ENCODE measurements around the gene EIF5. TPM values are rescaled to one million over a fixed set of nuclear protein-coding genes. Genes with fewer than 3 reads are reported as not detected.

Gene EIF5
- total RNA-seq, 1 donor from 2014 or later = 228 TPM

DNA sequence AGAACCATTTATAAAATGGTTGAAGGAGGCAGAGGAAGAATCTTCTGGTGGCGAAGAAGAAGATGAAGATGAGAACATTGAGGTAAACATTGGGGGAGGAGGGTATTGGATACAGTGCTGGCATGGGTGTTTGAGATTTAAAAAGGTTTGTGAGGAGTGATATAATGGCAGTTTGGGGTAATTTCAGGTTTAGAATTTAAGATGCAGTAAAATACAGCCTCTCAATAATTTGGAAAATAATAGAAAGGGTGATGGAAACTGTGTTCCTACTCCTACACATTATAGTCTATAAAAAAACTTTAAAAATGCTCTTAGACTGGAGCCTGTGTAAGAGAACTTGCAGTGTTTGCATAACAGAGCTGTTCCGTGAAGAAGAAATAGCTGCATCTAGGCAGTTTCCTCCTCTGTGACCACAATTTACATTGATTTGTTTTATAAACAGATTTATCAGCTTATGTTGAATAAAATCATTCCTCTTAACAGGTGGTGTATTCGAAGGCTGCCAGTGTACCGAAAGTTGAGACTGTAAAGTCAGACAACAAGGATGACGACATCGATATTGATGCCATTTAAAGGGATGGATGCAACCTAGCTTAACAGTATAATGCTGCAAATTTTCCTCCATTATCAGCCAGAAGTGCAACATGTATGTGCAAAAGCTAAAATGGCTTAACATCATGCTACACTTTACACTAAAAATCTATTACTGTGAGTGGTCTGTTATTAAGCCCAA is 6.6 kb downstream of the EIF5 start:
- H3K36me3 Mint-ChIP-seq (ENCODE audit: low read depth, unreplicated experiment) = peaks cover 75% of the 10 kb centered on the region
- H3K27me3 Mint-ChIP-seq (ENCODE audit: unreplicated experiment) = peaks cover 6% of the 10 kb centered on the region
- TF ChIP-seq CTCF (IDR thresholded peaks at IDR 0.05; ENCODE audit: unreplicated experiment) = no peak
- no peak for DNase-seq (ENCODE audit: low spot score)
- no peak overlapping the region for H3K27ac Mint-ChIP-seq (ENCODE audit: unreplicated experiment)
- H3K9me3 Mint-ChIP-seq (ENCODE audit: unreplicated experiment) = no peaks in the 10 kb centered on the region
- H3K4me3 Mint-ChIP-seq (ENCODE audit: unreplicated experiment) = peak overlapping the region; percentile 9
- H3K4me1 Mint-ChIP-seq (ENCODE audit: unreplicated experiment) = peaks cover 22% of the 10 kb centered on the region

DNA sequence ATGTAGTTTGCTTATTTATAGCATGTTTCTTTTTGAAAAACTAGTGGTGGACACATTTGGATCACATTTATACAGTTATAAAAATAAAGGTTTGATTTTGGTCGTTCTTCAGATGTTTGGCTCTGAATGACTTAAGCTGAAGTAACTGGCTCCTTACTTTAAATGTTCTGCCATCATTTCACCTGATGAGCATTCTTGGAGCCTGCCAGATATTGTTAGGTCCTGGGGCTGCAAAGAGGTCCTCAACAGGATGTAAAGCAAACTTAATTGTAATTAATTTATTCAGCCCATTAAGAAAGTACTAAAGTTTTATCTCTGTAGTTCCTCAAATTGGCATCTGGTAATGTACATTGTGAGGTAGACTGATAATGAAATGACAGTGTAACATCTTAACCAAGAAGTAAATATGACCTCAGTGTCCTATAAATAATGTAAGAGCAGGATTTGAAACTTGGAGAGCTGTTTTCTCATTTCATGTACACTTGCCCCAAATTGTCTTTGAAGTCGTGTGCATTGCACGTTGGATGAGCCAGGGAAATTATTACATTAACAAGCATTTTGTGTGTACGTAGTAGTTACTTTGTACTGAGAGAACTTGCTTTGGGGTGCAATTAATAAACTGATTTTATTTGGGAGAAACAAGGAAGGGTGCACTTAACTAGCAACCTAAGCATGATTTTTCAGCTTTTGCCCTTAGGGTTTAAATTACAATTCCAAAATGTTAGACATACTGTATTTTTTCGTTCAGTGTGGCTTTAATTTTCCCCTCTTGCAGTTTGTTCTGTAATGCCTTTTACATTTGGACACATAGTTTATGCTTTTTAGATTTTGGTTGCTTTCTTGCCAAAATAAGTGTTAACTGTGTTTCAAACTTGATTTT is 7.5 kb downstream of the EIF5 start:
- H3K27ac Mint-ChIP-seq (ENCODE audit: unreplicated experiment) = peak overlapping the region; percentile 57
- no peak for TF ChIP-seq CTCF (IDR thresholded peaks at IDR 0.05; ENCODE audit: unreplicated experiment)
- no peaks in the 10 kb centered on the region for H3K9me3 Mint-ChIP-seq (ENCODE audit: unreplicated experiment)
- no peaks in the 10 kb centered on the region for H3K27me3 Mint-ChIP-seq (ENCODE audit: unreplicated experiment)
- DNase-seq (ENCODE audit: low spot score) = no peak
- peaks cover 15% of the 10 kb centered on the region for H3K4me1 Mint-ChIP-seq (ENCODE audit: unreplicated experiment)
- peak overlapping the region; percentile 50 for H3K4me3 Mint-ChIP-seq (ENCODE audit: unreplicated experiment)
- H3K36me3 Mint-ChIP-seq (ENCODE audit: low read depth, unreplicated experiment) = peaks cover 69% of the 10 kb centered on the region

DNA sequence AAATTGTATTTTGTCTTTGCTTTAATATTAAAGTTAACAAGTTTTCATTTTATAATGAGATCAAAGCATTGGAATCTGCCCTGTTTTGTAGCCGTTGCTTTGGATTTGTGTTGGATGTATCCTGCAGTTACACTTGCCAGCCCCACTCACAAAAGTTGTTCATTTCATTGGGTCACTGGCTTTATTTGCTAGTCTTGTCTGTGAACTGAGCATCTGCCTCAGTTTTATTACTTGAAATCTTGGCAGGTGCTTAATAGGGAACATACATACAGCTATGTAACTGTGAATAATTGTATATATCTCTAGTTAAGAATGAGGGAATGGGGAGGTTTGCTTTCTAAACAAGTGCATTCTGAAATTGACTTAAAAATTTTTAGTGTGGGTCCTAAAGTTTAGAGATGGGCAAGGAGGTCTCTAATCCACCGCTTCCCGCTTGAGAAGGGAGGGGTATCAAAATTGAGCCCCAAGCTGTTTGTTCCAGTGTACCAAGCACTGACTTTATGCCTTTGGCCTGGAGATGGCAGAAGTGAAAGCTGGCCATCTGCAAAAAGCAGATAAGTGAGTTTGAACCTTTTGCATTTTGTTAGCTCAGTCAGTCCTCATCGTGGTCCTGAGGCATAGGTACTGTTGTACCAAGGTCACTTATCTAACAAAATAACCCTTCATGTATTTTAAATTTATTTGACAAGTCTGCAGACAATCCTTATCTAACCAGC is 9.3 kb downstream of the EIF5 start:
- no peak for DNase-seq (ENCODE audit: low spot score)
- H3K36me3 Mint-ChIP-seq (ENCODE audit: low read depth, unreplicated experiment) = peaks cover 51% of the 10 kb centered on the region
- no peak overlapping the region for H3K27ac Mint-ChIP-seq (ENCODE audit: unreplicated experiment)
- H3K27me3 Mint-ChIP-seq (ENCODE audit: unreplicated experiment) = no peaks in the 10 kb centered on the region
- peak overlapping the region; percentile 9 for H3K4me3 Mint-ChIP-seq (ENCODE audit: unreplicated experiment)
- peaks cover 2% of the 10 kb centered on the region for H3K4me1 Mint-ChIP-seq (ENCODE audit: unreplicated experiment)
- no peak for TF ChIP-seq CTCF (IDR thresholded peaks at IDR 0.05; ENCODE audit: unreplicated experiment)
- no peaks in the 10 kb centered on the region for H3K9me3 Mint-ChIP-seq (ENCODE audit: unreplicated experiment)

DNA sequence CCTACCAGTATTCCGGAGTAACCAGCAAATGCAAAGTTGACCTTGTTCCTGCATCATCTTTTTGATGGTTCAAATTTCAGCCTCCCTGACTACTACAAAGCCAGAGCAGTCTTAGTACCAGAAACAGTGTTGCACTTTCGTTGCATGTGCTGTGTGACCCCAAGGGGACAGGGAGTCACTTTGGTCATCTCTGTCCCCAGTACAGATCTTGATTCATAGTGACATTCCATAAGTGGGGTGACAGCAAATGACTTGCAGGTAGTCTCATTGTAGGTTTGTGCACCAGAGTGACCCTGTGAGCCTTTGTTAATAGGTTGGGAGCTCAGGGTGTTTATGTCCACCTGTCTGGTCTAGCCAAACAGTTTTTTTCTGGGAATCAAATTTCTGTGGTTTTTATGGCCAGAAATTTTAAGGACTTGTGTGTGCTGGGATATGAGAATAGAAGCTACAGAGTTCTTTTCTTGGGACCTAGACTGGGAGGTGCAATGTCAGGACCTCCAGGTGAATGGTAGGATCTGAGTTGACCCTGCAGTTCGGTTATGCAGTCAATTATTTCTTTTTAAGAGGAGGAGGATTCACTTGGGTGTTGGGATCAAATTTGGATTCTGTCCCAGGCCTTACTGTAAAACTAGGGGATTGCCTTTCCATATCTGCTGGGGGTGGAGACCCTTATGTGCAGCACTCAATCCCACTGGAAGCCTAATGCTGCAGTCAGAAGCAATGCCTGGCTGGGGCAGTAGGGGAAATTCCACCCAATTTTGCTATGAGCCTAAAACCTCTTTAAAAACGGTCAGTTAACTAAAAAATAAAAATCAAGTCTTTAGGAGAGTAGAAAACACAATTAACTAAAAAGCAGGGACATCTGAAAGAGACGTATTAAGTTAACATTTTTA is 10.1 kb downstream of the EIF5 start:
- H3K9me3 Mint-ChIP-seq (ENCODE audit: unreplicated experiment) = no peaks in the 10 kb centered on the region
- H3K27ac Mint-ChIP-seq (ENCODE audit: unreplicated experiment) = no peak overlapping the region
- H3K4me3 Mint-ChIP-seq (ENCODE audit: unreplicated experiment) = no peak overlapping the region
- H3K36me3 Mint-ChIP-seq (ENCODE audit: low read depth, unreplicated experiment) = peaks cover 43% of the 10 kb centered on the region
- DNase-seq (ENCODE audit: low spot score) = no peak
- H3K4me1 Mint-ChIP-seq (ENCODE audit: unreplicated experiment) = no peaks in the 10 kb centered on the region
- no peaks in the 10 kb centered on the region for H3K27me3 Mint-ChIP-seq (ENCODE audit: unreplicated experiment)
- TF ChIP-seq CTCF (IDR thresholded peaks at IDR 0.05; ENCODE audit: unreplicated experiment) = no peak
